ENCODE results near the gene CYTH3. TPM values are rescaled to one million over a fixed set of nuclear protein-coding genes. Genes with fewer than 3 reads are reported as not detected.

Gene CYTH3
- total and polyA plus RNA-seq, 9 of the 15 experiments (the other 6 are each of a cell fraction or from before 2014, with no cell fraction given): 0.25 to 15.2 (median 11.4) TPM

DNA sequence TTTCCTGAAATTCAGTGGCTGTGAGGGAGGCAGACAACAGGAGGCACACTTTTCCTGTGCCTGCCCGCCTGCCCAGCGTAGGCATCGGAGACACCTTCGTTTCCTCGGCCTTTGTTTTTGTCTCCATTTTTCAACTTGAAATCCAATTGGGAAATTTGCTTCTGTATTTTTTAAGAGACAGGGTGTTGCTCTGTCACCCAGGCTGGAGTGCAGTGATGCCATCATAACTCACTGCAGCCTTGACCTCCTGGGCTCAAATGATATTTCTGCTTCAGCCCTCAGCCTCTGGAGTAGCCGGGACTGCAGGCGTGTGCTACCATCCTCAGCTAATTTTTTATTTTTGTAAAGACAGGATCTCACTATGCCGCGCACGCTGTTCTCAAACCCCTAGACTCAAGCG, 116.8 kb downstream of the CYTH3 start:
- intact Hi-C loops (cut with micrococcal nuclease) (no loop called here), in situ Hi-C loops (cut with MboI) (no loop called here)
- ATAC-seq (no peak), FAIRE-seq (no peak), DNase-seq (ENCODE audit: extremely low read depth in 1 of 4, low spot score in 3 of 4) (no peak)
- Histone ChIP-seq H3K4me1 (replicated peaks in 1 of 2; ENCODE audit: control insufficient read depth in 2 of 2, insufficient read depth in 2 of 2, low read length in 2 of 2) (no peaks in the 10 kb centered on the region), H4K20me1 (replicated peaks; ENCODE audit: control insufficient read depth, insufficient read depth, low read length) (0 out of 2 replicates have a peak, but pooled peaks cover 8% of the 10 kb centered on the region), H3K9ac (ENCODE audit: insufficient read depth in 1 of 2, low read depth in 2 of 2, low read length in 2 of 2) (no peak overlapping the region), H3K79me2 (ENCODE audit: control insufficient read depth, insufficient read depth, low read length) (no peaks in the 10 kb centered on the region), H3K9me3 (replicated peaks; ENCODE audit: control insufficient read depth, insufficient read depth, low read depth, low read length) (no peaks in the 10 kb centered on the region; the same call in 1 of the 2 replicates), H3K4me2 (ENCODE audit: insufficient read depth, low read length) (no peak overlapping the region), H2AFZ (ENCODE audit: low read depth, low read length) (no peak overlapping the region), H3K9me1 (ENCODE audit: control insufficient read depth, insufficient read depth, low read length) (no peaks in the 10 kb centered on the region), H3K27ac (ENCODE audit: extremely low read depth, low read depth, low read length) (no peak overlapping the region), H3K4me3 (no peak overlapping the region), H3K36me3 (ENCODE audit: control insufficient read depth, insufficient read depth, low read length) (peaks cover 89% of the 10 kb centered on the region), H3K27me3 (ENCODE audit: control insufficient read depth in 2 of 2, insufficient read depth in 2 of 2, low read length in 2 of 2) (no peaks in the 10 kb centered on the region)
- no peak for TF ChIP-seq ZNF121 (CRISPR knock-in tag; conservative IDR thresholded peaks at IDR 0.05)
- TF ChIP-seq U2AF2 (optimal IDR thresholded peaks at IDR 0.05; ENCODE audit: low read depth, low read length): no peak
- no peak for TF ChIP-seq CEBPG (CRISPR knock-in tag; IDR thresholded peaks at IDR 0.05)
- no peak for TF ChIP-seq CEBPG (tag; conservative IDR thresholded peaks at IDR 0.05 in 1 of 2, IDR thresholded peaks at IDR 0.05 in 1 of 2)
- TF ChIP-seq CBX1 (IDR thresholded peaks at IDR 0.05; ENCODE audit: low read depth): no peak
- TF ChIP-seq NCOA6 (IDR thresholded peaks at IDR 0.05): no peak
- TF ChIP-seq, protein P1, sequence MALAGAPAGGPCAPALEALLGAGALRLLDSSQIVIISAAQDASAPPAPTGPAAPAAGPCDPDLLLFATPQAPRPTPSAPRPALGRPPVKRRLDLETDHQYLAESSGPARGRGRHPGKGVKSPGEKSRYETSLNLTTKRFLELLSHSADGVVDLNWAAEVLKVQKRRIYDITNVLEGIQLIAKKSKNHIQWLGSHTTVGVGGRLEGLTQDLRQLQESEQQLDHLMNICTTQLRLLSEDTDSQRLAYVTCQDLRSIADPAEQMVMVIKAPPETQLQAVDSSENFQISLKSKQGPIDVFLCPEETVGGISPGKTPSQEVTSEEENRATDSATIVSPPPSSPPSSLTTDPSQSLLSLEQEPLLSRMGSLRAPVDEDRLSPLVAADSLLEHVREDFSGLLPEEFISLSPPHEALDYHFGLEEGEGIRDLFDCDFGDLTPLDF (CRISPR knock-in tag; IDR thresholded peaks at IDR 0.05): no peak
- no peak for TF ChIP-seq ZNF232 (CRISPR knock-in tag; IDR thresholded peaks at IDR 0.05)
- TF ChIP-seq NFE2L1 (tag; IDR thresholded peaks at IDR 0.05; ENCODE audit: borderline replicate concordance, low read depth): no peak
- TF ChIP-seq ZBTB1 (CRISPR knock-in tag; IDR thresholded peaks at IDR 0.05; ENCODE audit: borderline replicate concordance, low read depth): no peak
- TF ChIP-seq BRCA1 (IDR thresholded peaks at IDR 0.05): no peak
- no peak for TF ChIP-seq BRCA1 (CRISPR knock-in tag; IDR thresholded peaks at IDR 0.05)
- TF ChIP-seq PRMT5 (CRISPR knock-in tag; IDR thresholded peaks at IDR 0.05): no peak
- no peak for TF ChIP-seq SMARCB1 (IDR thresholded peaks at IDR 0.05; ENCODE audit: insufficient read length, low read depth)
- no peak for TF ChIP-seq EZH2 (IDR thresholded peaks at IDR 0.05; ENCODE audit: borderline replicate concordance, low read depth, low read length)
- ChIA-PET CTCF (ENCODE audit: low intra/inter-chr PET ratio) (no interaction called here), POLR2A (interaction anchor here (0.8 to 0.9 kb wide), 2 partner anchors 14 to 38 kb away, joined by 3 to 5 read pairs; no protein-coding TSS in a partner anchor)
- BruUV-seq (replicated peaks): no TSS peak
- 97% methylated on average over 11 of the region's 11 CpGs for WGBS (ENCODE audit: insufficient coverage, low coverage, missing lambda C conversion rate)

Measured in K562 (cell line).